Stimulated activated CD8-positive, alpha-beta memory T cell treated with anti-CD3 and anti-CD28 coated beads, Interleukin-12 subunit alpha, Interleukin-12 subunit beta, amount 100 ng/mL, for 24 hours (primary cell): ENCODE results near the gene SIPA1L3.

Experiments used
- DNase-seq: peaks from one replicate; pipeline ENCODE4 v3.0.0-alpha.2; 2020; ENCODE audit errors: extremely low read depth

Gene SIPA1L3

DNA sequence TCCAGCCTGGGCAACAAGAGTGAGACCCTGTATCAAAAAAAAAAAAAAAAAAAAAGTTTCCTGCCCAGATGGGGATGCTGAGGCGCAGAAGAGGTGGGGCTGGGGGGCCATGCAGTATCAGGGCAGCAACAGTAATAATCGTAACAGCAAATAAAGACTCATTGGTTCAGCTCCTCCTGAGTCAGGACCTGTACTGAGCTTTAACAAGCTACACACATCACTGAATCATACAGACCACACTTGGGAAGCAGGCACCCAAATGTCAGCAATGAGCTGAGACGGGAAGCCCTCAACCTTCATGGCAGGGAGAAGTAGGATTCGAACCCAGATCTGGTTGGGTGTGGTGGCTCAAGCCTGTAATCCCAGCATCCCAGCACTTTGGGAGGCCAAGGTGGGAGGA is 327.6 kb downstream of the SIPA1L3 start:
- DNase-seq, result no peak

DNA sequence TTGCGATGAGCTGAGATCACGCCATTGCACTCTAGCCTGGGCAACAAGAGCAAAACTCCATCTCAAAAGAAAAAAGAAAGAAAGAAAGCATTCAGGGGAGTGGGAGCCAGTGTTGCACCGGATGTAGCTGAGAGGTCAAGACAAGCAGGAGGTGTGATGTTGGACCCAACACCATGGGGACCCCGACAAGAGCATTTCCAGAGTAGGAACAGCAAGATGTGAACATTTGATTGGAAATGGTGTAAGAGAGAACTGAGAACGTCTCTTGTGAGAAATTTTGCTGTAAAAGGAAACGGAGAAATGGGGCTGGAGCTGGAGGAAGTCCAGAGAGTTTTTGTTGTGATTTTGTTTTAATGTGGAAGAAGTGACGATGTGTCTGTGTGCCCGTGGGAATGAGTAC is 332.8 kb downstream of the SIPA1L3 start:
- DNase-seq, result no peak

DNA sequence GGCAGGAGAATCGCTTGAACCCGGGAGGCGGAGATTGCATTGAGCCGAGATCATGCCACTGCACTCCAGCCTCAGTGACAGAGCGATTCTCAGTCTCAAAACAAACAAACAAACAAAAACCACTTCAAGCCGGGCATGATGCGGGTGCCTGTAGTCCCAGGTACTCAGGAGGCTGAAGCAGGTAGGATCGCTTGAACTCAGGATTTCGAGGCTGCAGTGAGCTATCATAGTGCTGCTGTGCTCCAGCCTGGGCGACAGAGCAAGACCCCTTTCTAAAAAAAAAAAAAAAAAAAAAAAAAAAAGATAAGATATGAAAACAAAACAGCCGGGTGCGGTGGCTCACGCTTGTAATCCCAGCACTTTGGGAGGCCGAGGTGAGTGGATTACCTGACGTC is 336.3 kb downstream of the SIPA1L3 start:
- no peak for DNase-seq

DNA sequence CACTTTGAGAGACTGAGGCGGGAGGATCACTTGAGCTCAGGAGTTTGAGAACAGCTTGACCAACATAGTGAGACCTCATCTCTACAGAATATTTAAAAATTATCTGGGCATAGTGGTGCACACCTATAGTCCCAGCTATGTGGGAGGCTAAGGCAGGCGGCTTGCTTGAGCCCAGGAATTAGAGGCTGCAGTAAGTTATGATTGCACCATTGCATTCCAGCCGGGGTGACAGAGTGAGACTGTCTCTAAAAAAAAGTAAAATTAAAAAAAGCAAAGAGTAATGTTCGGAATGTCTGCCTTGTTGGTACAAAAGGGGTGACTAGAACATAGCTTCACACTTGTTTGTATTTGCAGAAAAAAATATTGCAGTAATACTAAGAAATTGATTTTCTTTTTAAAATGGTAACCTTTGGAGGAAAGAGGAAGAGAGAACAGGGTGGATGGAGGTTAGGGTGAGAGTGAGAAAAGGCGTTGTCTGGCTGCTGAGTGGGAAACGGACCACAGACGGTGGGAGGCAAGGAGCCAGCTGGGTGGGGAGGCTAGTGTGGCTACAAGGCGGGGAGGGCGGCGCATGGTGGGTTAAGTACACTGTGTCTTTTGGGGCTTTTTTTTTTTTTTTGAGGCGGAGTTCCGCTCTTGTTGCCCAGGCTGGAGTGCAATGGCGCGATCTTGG is 339.0 kb downstream of the SIPA1L3 start:
- DNase-seq, result no peak

DNA sequence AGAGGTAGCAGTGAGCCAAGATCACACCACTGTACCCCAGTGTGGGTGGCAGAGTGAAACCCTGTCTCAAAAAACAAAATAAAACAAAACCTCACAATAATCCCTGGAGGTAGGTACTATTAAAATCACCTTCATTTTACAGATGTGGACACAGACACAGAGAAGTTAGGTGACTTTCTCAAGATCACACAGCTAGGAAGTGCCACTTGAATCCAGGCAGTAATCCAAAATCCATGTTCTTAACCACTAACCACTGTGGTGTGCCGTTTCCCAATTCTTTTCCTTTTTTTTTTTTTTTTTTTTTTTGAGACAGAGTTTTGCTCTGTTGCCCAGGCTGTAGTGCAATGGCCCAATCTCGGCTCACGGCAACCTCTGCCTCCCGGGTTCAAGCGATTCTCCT is 340.1 kb downstream of the SIPA1L3 start:
- no peak for DNase-seq

DNA sequence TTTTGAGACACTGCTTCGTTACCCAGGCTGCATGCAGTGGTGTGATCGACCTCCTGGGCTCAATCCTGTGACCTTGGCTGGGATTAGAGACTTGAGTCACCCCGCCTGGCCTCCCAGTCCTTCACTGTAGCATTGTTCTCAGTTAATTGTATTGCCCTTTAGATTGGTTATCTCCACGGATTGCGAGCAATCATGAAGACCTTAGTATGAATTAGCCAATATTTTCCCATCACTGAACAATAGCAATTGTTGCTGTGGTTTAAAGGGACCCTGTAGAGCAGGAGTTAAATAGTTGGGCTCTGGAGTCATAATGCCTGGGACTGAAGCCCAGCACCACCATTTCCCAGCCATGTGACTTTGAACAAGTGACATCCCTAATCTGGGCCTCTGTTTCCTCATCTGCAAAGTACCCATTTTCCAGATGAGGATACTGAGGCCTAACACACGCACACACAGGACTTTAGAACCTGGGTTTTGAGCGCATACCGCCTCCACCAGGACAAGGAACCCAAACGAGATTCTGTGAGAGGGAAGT is 340.8 kb downstream of the SIPA1L3 start:
- no peak for DNase-seq

DNA sequence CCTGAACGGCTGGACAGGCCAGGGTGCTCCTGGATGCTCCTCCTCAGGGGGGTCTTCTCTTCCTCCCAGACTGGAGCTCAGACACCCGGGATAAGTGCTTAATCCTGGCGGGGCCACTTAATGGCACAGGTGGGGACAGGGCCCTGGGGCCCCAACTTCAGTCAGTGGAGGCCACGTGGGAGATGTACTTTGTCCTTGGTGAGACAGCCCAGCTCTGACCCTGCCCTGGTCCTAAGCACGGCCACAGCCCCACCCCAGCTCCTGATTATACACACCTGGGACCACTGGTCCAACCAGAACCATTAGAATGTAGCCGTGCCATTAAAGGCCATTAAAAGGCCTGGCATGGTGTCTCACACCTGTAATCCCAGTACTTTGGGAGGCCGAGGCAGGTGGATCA is 341.4 kb downstream of the SIPA1L3 start:
- no peak for DNase-seq

DNA sequence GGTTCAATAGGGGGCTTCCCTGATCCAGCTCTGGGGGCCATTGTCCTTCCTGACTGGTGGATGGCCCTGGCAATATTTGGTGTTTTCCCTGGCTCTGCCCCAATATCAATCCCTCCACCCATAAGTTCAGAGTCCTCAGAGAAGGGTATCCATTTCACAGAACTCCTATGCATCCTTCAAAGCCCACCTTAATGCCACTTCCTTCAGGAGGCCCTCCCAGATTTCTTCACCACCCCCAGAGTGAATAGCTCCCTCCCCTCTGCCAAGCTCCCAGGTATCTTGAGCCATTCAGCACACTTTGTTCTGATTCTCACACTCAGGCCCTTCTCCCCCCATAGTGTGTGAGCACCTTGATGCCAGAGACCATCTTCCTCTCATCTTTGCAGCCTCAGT is 343.4 kb downstream of the SIPA1L3 start:
- no peak for DNase-seq

DNA sequence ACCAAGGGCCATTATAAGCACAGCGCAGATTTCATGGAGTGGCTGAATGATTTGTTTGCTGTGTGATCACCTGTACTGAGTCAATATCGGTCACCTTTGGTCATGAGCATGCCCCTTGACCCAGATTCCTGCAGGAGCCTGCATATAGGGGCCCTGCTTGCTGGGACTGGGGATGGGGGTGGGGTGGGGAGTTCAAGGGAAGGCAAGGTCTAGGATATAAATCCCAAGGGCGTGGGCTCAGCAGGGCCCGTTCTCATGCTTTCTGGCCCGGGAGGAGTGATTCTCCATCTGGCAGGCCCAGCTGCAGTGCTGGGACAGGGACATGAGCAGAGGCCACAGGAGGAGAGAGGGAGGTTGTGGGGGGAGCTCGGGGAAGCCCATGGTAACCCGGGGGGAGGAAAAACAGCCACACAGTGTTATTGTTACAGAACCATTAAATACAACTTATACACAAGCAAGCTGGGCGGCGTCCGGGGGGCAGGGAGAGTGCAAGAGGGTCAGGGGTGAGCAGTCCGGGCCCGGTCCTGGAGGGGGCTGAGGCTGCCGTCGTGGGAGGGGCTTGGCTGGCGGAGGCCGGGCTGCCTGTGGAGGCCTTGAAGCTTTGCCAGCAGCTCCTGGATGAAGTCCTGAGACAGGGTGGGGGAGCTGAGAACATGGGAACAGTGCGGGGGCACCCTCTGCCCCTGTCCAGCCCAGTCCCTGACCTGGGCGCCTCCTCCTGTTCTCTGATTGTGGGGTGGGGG is 344.0 kb downstream of the SIPA1L3 start:
- DNase-seq, result no peak

DNA sequence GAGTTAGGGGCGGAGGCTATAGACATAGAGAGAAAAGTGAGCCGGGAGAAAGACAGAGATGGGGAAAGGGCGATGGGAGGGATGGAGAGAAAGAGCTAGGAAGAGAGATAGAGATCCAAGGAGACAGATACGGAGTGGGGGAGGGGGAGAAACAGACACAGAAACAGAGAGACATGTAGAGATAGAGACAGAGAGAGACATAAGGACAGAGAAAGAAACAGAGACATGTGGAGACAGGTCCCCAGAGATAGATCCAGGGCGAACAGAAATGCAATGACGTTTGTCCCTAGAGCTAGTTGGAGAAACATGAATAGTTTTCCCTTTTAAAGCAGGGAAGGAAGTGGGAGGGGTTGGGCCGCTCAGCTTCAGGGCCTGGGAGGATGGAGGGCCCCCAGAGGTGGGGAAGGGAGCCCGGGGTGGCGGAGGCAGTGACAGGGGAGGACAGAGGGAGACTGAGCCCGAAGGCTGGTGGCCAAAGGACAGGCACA is 344.6 kb downstream of the SIPA1L3 start:
- no peak for DNase-seq

DNA sequence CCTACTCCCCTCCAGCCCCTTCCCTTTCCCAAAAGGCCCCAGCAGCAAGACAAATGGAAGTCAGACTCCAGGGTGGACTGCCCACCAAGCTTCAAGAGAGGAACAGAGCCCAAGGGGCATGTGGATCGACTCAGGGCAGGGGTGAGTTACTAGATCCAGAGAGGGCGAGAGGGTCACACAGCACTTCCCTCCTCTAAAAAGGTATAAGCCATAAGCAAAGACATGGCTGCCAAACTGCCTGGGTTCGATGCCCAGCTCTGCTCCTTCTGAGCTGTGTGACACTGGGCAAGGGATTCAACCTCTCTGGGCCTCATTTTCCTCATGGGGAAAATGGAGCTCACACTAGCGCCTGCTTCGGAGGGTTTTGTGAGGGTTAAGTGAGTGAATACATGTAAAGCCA is 345.4 kb downstream of the SIPA1L3 start:
- no peak for DNase-seq

DNA sequence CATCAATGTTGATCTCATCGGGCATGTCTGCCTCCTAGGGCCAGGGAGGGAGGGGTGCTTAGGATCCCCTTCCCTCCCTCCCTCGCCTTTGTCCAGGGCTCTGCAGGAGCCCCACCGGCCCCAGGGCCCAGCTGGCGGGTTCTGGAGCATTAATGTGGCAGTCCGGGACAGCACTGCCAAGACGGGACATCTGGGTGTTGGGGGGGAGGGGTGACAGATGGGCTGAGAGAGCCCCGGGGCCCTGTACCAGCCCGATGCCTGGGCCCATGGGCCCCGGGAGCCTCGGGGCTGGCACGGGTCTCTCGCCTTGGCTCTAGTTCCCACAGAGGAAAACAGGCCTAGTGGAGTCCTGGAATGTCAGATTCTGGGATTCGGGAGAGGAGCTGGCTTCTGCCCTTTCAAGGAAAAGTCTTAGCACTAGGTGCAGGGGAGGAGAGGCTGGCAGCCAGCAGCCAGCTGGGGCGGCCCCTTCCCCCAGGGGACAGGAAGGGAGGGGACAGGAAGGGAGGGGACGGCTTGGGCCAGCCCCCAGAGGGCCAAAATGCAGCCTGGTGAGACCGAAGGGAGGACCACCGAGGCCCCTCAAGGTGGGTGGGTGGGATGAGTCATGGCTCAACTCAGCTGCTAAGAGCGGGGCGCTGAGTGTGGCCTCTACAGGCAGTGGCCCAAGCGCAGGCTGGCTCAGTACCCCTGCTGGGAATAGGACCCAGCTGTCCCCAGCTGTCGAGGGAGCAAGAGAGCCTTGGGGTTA is 346.1 kb downstream of the SIPA1L3 start:
- DNase-seq, result no peak

DNA sequence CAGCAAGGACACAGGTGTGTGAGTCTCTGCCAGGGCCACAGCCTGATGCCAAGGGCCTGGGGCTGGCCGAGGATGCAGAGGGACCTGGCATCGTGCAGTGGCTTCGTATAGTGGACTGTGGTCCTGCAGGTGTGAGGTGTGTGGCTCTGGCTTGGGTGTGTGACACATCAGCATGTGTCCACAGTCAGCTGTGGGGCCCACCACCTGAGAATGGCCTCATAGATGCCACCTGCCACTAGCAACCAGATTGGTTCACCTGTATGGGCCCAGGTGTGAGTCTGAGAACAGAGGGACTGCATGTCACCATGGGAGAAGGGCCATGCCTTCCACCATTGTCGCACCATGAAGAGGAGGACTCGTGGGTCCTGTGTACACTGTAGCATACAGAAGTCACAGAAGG is 346.8 kb downstream of the SIPA1L3 start:
- no peak for DNase-seq

DNA sequence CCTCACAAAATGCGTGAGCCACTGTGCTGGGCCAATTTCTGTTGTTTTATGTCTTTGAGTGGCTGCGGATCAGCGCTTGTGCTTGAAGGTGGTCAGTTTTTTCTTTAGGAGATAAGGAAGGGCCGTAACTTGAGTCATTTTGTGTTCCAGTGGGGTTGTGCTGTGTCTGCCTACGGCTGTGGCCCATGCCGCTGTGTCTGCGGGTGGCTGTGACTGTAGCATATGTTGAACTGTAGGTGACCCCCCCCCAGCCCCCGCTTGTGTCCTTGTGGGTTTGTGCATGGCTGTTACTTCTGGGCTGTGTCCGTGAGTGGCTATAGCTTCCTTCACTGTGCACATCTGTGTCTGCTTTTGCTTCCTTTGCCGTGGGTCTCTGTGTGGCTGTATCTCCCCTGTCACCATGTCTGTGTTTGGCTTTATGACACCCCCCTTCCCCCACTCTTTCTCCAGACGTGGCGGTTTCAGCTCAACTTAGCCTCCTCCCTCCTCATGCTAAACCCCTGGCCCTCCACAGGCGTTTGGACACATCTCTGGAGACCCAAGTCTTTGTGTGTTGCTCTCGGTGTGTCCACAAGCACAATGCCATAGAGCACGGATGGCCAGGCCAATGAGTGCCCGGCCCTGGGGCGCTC is 348.5 kb downstream of the SIPA1L3 start:
- DNase-seq, result no peak
